GM21360 (cell line): ENCODE results near the gene SH3TC2.

ENCODE experiments used
- ATAC-seq: cut with Tn5 transposase; IDR thresholded peaks from one replicate; pipeline ENCODE4 v1.9.1; 2021; ENCODE audit warnings: mild to moderate bottlenecking, moderate library complexity; ENCODE audit not compliant: unreplicated experiment

The SH3TC2 gene

GRCh38 chr5:149030838-149031397 lies 31.9 kb downstream of the SH3TC2 start:
- no peak for ATAC-seq

- no peak for ATAC-seq
Observed at GRCh38 chr5:149030392-149030791, 32.5 kb downstream of the SH3TC2 start.

- no peak for ATAC-seq
Observed at GRCh38 chr5:149028984-149029383, 33.9 kb downstream of the SH3TC2 start.

GRCh38 chr5:149028161-149028560 lies 34.7 kb downstream of the SH3TC2 start:
- no peak for ATAC-seq

- no peak for ATAC-seq
Observed at GRCh38 chr5:149027636-149028035, 35.2 kb downstream of the SH3TC2 start.

- no peak for ATAC-seq
Observed at GRCh38 chr5:149024943-149025342, 37.9 kb downstream of the SH3TC2 start.

GRCh38 chr5:149024477-149024876 lies 38.4 kb downstream of the SH3TC2 start:
- ATAC-seq: no peak

GRCh38 chr5:149022200-149022599 lies 40.7 kb downstream of the SH3TC2 start:
- no peak for ATAC-seq

GRCh38 chr5:149019679-149020078 lies 43.2 kb downstream of the SH3TC2 start:
- ATAC-seq: no peak

GRCh38 chr5:149018909-149019443 lies 43.9 kb downstream of the SH3TC2 start:
- no peak for ATAC-seq

- no peak for ATAC-seq
Observed at GRCh38 chr5:149017636-149018035, 45.2 kb downstream of the SH3TC2 start.

GRCh38 chr5:149015561-149015960 lies 47.3 kb downstream of the SH3TC2 start:
- no peak for ATAC-seq

GRCh38 chr5:149015126-149015525 lies 47.7 kb downstream of the SH3TC2 start:
- ATAC-seq: no peak

GRCh38 chr5:149014571-149015031 lies 48.3 kb downstream of the SH3TC2 start:
- ATAC-seq: no peak

GRCh38 chr5:149013796-149014195 lies 49.1 kb downstream of the SH3TC2 start:
- ATAC-seq: no peak

- ATAC-seq: no peak
Observed at GRCh38 chr5:149012350-149012749, 50.5 kb downstream of the SH3TC2 start.

- no peak for ATAC-seq
Observed at GRCh38 chr5:149011728-149012127, 51.1 kb downstream of the SH3TC2 start.

- no peak for ATAC-seq
Observed at GRCh38 chr5:149011084-149011483, 51.8 kb downstream of the SH3TC2 start.

- no peak for ATAC-seq
Observed at GRCh38 chr5:149007174-149007573, 55.7 kb downstream of the SH3TC2 start.

GRCh38 chr5:149006426-149006825 lies 56.4 kb downstream of the SH3TC2 start:
- ATAC-seq: no peak

- no peak for ATAC-seq
Observed at GRCh38 chr5:149005077-149005892, 57.6 kb downstream of the SH3TC2 start.

- no peak for ATAC-seq
Observed at GRCh38 chr5:149004559-149004958, 58.3 kb downstream of the SH3TC2 start.
